OCI-LY7 (cell line): ENCODE results near the gene LHFPL2.

Experiments used
- CTCF ChIP-seq: fragments of 200-600 bp; sonication (generic); conservative IDR thresholded peaks from 2 replicates; pipeline ENCODE4 v1.5.1; 2014; ENCODE audit warnings: mild to moderate bottlenecking, antibody characterized with exemption, low read length, moderate library complexity, mixed read lengths
- EZH2phosphoT487 ChIP-seq: fragments of 200-600 bp; sonication (generic); IDR thresholded peaks from 2 replicates; pipeline ENCODE4 v1.6.1; 2018; ENCODE audit warnings: low read depth, borderline replicate concordance, mild to moderate bottlenecking, mixed run types, antibody characterized with exemption, low read length, moderate library complexity, mixed read lengths

DNA sequence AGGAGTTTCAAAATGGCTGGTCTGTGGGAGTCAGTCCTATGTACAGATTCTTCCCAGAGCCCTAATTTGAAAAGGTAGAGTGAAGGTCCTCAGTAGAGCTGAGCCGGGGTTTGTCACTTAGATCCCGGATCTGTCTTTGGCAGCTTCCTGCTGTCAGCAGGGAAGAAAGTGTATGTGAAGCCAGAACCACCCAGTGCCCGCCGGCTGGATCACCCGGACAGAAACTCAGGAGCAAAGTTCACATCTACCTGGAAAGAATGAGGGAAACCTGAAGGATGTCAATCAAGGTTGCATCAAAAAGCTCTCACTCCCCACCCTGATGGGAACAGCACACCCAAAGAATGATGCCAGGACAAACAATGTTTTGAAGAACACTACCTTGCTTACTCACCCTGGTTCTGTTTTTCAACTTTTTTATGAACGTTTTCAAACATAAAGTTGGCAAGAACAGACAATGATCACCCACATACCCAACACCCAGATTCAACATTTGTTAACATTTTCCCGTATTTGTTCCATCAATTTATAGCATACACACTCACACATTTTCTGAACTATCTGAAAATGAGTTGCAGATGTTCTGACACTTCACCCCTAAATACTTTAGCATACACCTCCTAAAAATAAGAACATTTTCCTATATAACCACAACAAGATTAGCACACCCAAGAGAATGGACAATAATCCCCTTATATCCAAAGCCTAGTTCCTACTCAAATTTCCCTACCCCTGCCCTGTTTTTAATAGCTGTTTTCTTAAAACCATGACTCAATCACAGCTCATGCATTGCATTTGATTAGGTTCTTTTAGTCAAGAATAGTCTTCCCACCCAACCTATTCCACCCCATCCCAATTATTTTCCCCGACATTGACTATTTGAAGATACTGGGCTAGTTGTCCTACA is 133.9 kb downstream of the LHFPL2 start:
- no peak for TF ChIP-seq CTCF
- no peak for TF ChIP-seq EZH2phosphoT487
